Peyer's patch (tissue), 4 donors: ENCODE results near the gene RBM10. TPM values are rescaled to one million over a fixed set of nuclear protein-coding genes. Genes with fewer than 3 reads are reported as not detected.

Source experiments
- DNase-seq, 3 donors: peaks; one replicate each; pipeline ENCODE4 v3.0.0-alpha.2; 2017 to 2019
- H3K27ac ChIP-seq, 4 donors: fragments of 200-600 bp; sonication (generic); one replicate each; pipeline ENCODE4 v1.5.1; 2016 to 2019
- H3K27me3 ChIP-seq, 2 donors: fragments of 200-600 bp; sonication (generic); one replicate each; pipeline ENCODE4 v1.5.1; 2019
- H3K36me3 ChIP-seq, 3 donors: fragments of 200-600 bp; sonication (generic); one replicate each; pipeline ENCODE4 v1.5.1; 2016 to 2019
- H3K4me1 ChIP-seq, 4 donors: fragments of 200-600 bp; sonication (generic); one replicate each; pipeline ENCODE4 v1.5.1; 2016 to 2019
- H3K4me3 ChIP-seq, 4 donors: fragments of 200-600 bp; sonication (generic); 1 replicate in 3 of 4; 2 replicates in 1 of 4; pipeline ENCODE4 v1.5.1; 2016 to 2019; ENCODE audit warnings: mild to moderate bottlenecking in 1 of 4
- H3K9me3 ChIP-seq, 4 donors: fragments of 200-600 bp; sonication (generic); one replicate each; pipeline ENCODE4 v1.5.1; 2016 to 2019; ENCODE audit warnings: mild to moderate bottlenecking in 1 of 4
- POLR2A ChIP-seq, 2 donors: fragments of 450-650 bp; IDR thresholded peaks; one replicate each; pipeline ENCODE4 v1.5.1; 2017; ENCODE audit warnings: antibody characterized with exemption in 2 of 2, mild to moderate bottlenecking in 2 of 2, moderate library complexity in 2 of 2
- total RNA-seq, 4 donors: library from RNA; depleted of rRNA; stranded (reverse); fragments of >200 nt; gene quantifications; one replicate each; pipeline ENCODE4 v1.1.0, GENCODE V29; 2016
- TF ChIP-seq, protein P1 (sequence below), 6 experiments: fragments of 450-650 bp in 4 of 6; fragments of 200-600 bp in 2 of 6; sonication (generic) in 1 of 6; IDR thresholded peaks; one replicate each; pipeline ENCODE4 v1.5.1; 2017 to 2019; ENCODE audit warnings: antibody characterized with exemption in 6 of 6, mild to moderate bottlenecking in 3 of 6, moderate library complexity in 1 of 6

The RBM10 gene
- total RNA-seq, 4 donors from 2014 or later = 24.9 to 47.0 (median 35.3) TPM

DNA sequence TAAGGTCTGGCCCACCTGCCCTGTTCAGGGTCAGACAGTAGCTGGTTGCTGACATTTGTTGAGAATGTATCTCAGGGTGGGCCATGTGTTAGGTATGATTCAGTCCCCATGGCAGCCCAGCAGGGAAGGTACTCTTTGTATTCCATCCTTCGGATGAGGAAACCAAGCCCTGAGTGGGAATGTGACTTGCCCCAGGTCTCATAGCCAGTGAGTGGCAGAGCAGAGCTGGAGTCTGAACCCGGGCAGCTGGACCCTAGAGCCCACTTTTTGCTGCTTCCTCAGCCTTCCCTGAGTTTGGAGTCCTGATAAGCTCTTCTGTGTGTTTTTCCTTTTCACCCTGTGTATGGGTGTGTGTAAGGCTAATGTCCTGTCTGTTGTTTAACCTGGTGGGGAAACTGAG is 27.0 kb downstream of the RBM10 start:
- peak in 1 of 3 donors; percentile 32 for DNase-seq
- H3K36me3 ChIP-seq = peaks cover 0 to 60% (median 0%) of the 10 kb centered on the region in 3 donors
- H3K4me1 ChIP-seq = no peaks in the 10 kb centered on the region
- H3K27ac ChIP-seq = no peak overlapping the region
- no peaks in the 10 kb centered on the region for H3K27me3 ChIP-seq
- no peak overlapping the region for H3K4me3 ChIP-seq
- no peaks in the 10 kb centered on the region for H3K9me3 ChIP-seq
- TF ChIP-seq, protein P1, sequence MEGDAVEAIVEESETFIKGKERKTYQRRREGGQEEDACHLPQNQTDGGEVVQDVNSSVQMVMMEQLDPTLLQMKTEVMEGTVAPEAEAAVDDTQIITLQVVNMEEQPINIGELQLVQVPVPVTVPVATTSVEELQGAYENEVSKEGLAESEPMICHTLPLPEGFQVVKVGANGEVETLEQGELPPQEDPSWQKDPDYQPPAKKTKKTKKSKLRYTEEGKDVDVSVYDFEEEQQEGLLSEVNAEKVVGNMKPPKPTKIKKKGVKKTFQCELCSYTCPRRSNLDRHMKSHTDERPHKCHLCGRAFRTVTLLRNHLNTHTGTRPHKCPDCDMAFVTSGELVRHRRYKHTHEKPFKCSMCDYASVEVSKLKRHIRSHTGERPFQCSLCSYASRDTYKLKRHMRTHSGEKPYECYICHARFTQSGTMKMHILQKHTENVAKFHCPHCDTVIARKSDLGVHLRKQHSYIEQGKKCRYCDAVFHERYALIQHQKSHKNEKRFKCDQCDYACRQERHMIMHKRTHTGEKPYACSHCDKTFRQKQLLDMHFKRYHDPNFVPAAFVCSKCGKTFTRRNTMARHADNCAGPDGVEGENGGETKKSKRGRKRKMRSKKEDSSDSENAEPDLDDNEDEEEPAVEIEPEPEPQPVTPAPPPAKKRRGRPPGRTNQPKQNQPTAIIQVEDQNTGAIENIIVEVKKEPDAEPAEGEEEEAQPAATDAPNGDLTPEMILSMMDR (IDR thresholded peaks at IDR 0.05) = no peak
- no peak for TF ChIP-seq POLR2A (IDR thresholded peaks at IDR 0.05)

DNA sequence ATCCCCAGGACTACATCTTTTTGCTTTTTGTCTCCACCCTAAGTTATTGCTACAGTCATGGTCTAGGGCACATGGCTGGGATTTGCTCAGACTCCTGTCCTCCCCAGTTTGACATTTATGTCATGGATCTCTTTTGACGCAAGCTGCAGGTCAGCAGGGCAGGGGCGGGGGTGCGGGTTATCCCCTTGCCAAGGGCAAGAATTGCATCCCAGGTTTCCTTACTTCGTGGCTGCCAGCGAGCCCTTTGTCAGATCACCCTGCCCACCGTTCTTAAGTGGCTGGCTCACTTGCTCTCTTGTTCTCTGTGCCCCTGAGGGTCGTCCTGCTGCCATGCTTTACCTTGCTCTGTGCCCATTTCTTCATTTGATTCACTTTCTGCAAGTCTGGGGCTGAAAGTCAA is 27.5 kb downstream of the RBM10 start:
- peaks cover 0 to 65% (median 0%) of the 10 kb centered on the region in 3 donors for H3K36me3 ChIP-seq
- H3K4me3 ChIP-seq = no peak overlapping the region
- no peak for TF ChIP-seq POLR2A (IDR thresholded peaks at IDR 0.05)
- TF ChIP-seq, protein P1 (IDR thresholded peaks at IDR 0.05) = no peak
- no peaks in the 10 kb centered on the region for H3K9me3 ChIP-seq
- peak in 1 of 3 donors; percentile 21 for DNase-seq
- H3K4me1 ChIP-seq = no peaks in the 10 kb centered on the region
- H3K27ac ChIP-seq = no peak overlapping the region
- H3K27me3 ChIP-seq = no peaks in the 10 kb centered on the region

DNA sequence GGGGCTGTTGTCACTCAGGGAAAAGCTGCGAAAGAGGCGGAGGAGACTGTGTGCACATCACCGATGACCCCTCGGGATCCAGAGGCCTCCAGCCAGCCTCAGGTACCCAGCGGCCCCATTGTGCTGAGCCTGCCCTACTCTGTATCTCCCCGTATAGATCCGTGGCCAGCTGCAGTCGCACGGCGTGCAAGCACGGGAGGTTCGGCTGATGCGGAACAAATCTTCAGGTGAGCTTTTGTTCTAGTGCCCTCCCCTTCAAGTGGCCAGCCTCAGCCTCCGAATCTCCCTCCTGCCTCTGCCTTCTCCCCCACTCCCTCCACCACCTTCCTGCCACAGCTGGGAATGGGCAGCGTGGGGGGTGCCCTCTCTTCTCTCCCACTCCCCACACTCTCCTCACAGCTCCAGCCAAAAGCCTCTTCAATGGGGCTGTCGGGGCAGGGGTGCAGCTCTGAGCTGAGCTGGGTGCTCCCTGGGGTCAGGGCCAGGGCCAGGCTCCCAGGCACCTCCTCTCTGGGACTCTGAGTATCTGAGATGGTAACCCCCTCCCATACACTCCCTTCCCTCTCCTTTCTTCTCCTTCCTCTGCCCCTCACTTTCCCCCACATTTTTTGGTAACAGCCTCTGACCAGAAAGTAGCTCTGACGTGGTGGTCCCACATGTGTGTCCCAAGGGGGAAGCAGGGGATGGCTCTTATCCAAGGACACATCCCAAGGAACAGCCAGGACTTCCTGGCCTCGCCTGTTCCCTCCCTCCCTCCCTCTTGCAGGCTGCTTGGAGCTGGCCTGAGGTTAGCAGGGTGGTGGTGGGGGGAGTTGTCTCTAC is 28.2 kb downstream of the RBM10 start:
- Histone ChIP-seq H3K4me1 (no peaks in the 10 kb centered on the region), H3K36me3 (peaks cover 0 to 72% (median 0%) of the 10 kb centered on the region in 3 donors), H3K27ac (no peak overlapping the region), H3K27me3 (no peaks in the 10 kb centered on the region), H3K9me3 (no peaks in the 10 kb centered on the region), H3K4me3 (no peak overlapping the region)
- TF ChIP-seq, protein P1 (IDR thresholded peaks at IDR 0.05) = no peak
- TF ChIP-seq POLR2A (IDR thresholded peaks at IDR 0.05) = no peak
- DNase-seq = peak in 1 of 3 donors; percentile 32

DNA sequence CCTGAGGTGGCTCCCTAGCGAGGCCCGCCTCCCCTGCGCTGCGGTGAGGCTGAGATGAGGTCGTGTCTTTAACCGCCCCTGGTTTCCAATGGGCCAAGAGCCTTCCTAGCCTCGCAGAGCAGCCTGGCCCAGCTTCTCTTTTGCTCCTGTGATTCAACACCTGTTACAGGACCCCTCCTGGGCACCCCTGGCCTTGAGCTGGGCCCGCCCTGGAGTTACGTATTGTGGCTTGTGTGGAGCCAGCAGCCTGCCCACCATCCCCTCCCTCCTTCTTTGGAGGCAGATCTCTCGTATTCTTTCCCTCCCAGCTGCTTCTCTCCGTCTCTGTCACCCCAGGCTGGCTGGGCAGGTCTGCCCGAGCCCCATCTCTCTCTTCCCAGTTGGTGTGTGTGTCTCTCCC is 29.4 kb downstream of the RBM10 start:
- Histone ChIP-seq H3K9me3 (no peaks in the 10 kb centered on the region), H3K4me3 (no peak overlapping the region), H3K4me1 (no peaks in the 10 kb centered on the region), H3K27me3 (no peaks in the 10 kb centered on the region), H3K36me3 (peaks cover 0 to 75% (median 0%) of the 10 kb centered on the region in 3 donors), H3K27ac (no peak overlapping the region)
- peak in 1 of 3 donors; percentile 27 for DNase-seq
- TF ChIP-seq, protein P1 (IDR thresholded peaks at IDR 0.05) = no peak

DNA sequence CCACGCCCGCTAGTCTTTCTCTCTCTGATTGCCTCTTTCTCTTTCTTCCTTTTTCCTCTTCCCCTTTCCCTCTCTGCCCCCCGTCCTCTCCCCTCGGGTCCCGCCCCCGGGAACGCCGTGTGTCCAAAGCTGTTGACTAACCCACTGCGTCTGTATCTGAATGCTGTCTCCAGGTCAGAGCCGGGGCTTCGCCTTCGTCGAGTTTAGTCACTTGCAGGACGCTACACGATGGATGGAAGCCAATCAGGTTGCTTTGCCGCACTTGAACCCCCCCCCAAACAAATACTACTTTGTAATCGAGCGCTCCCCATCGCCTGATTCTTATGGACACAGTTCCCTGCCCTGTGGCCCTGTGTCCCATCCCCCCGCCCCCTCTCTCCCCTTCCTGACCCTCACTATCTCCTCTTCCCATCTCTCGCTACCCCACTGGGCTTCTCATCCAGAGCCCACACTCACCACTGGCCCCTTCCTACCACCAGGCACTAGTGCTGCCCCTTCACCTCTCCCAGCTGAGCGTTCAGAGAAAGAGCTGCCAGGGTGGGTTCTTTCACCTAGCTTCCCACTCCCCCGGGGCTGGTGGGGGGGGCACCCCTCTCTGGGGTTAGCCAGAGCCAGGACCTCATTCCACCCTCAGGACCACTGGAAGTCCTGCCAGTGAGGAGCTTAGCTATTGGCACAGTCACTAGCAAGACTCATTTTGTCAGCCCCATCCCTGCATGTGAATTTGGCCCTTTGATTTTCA is 30.0 kb downstream of the RBM10 start:
- no peak overlapping the region for H3K27ac ChIP-seq
- peaks cover 0 to 78% (median 0%) of the 10 kb centered on the region in 3 donors for H3K36me3 ChIP-seq
- H3K27me3 ChIP-seq = no peaks in the 10 kb centered on the region
- H3K4me3 ChIP-seq = no peak overlapping the region
- no peaks in the 10 kb centered on the region for H3K9me3 ChIP-seq
- no peaks in the 10 kb centered on the region for H3K4me1 ChIP-seq
- peak in 1 of 3 donors; percentile 43 for DNase-seq
- no peak for TF ChIP-seq POLR2A (IDR thresholded peaks at IDR 0.05)
- TF ChIP-seq, protein P1 (IDR thresholded peaks at IDR 0.05) = no peak
